Colonic mucosa (tissue), 4 donors: ENCODE data around the gene LHX3. TPM values are rescaled to one million over a fixed set of nuclear protein-coding genes. Genes with fewer than 3 reads are reported as not detected.

Source experiments
- DNase-seq: peaks from one replicate; pipeline ENCODE4 v3.0.0-alpha.2; 2020
- H3K27ac ChIP-seq: fragments of 200-600 bp; one replicate; pipeline ENCODE4 v1.8.0; 2021
- H3K27me3 ChIP-seq: fragments of 200-600 bp; one replicate; pipeline ENCODE4 v1.8.0; 2021
- H3K36me3 ChIP-seq: fragments of 200-600 bp; one replicate; pipeline ENCODE4 v1.8.0; 2021
- H3K4me1 ChIP-seq: fragments of 200-600 bp; one replicate; pipeline ENCODE4 v1.8.0; 2021; ENCODE audit warnings: mild to moderate bottlenecking
- H3K4me3 ChIP-seq: fragments of 200-600 bp; one replicate; pipeline ENCODE4 v1.8.0; 2021
- H3K9ac ChIP-seq, 2 donors: one replicate each; pipeline ENCODE4 v1.7.0; 2013; ENCODE audit warnings: control low read depth in 2 of 2, low read depth in 2 of 2, low read length in 2 of 2
- H3K9me3 ChIP-seq: fragments of 200-600 bp; one replicate; pipeline ENCODE4 v1.8.0; 2021
- intact Hi-C: fragments of 100-400 bp; cut with DNase I; formaldehyde crosslinking; loops from one replicate; pipeline ENCODE4 v1.14.1; 2022
- total RNA-seq, 2 donors: library from RNA; stranded (reverse); fragmentation: NEBNext Ultra II Directional in 1 of 2; extraction: Animal tissue kit (Norgen Biotek cat#: 25700) in 1 of 2; gene quantifications; one replicate each; pipeline ENCODE4 v1.2.1, GENCODE V29; 2021
- TF ChIP-seq, protein P1 (sequence below): fragments of 200-600 bp; IDR thresholded peaks from one replicate; pipeline ENCODE4 v1.8.0; 2022; ENCODE audit warnings: antibody characterized with exemption, mild to moderate bottlenecking
- donor health status: healthy.
- donor health status: DM: no; HTN: no; CAD: no.
- donor health status: DM: no; HTN: no; CAD: no.

Gene LHX3
- total RNA-seq, 2 donors from 2014 or later: not detected

DNA sequence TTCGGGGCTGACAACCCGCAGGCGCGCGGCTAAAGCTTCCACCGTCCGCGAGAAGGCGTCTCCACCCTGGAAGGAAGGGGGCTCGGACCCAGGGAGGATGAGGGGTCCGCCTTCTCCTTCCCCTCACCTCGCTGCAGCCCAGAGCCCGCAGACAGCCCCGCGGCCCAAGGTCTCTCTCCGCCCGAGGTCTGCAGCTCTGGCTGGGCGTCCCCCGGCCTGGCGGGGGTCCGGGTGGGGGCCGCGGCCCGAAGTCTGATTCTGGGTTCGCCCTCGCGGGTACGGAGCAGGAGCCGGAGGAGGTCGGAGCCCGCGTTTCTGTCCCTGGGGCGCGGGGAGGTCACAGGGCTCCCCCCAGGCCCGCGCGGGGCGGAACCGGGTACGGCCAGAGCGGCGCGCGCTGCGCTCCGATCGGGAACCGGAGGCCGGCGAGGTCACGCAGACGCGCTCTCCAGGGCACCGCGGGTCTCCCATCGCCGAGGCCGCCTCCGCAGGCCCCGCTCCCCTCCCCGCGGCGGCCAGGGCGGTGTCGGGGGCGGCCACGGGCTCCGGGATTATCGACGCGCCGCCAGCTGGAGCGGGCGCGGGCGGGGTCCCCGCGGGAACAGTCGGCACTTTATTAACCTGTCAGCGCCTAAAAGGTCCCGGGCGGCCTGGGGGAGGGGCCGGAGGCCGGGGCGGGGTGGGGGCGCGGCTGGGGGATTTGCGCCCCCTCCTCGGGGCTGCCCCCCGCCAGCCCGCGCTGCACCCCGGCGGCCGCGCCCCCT lies 11.6 kb downstream of the LHX3 start:
- Histone ChIP-seq H3K36me3 (no peaks in the 10 kb centered on the region), H3K27me3 (peaks cover 72% of the 10 kb centered on the region), H3K9me3 (no peaks in the 10 kb centered on the region), H3K27ac (no peak overlapping the region), H3K4me1 (no peaks in the 10 kb centered on the region), H3K4me3 (no peak overlapping the region), H3K9ac (no peak overlapping the region)
- intact Hi-C loops: no loop called here
- TF ChIP-seq, protein P1, sequence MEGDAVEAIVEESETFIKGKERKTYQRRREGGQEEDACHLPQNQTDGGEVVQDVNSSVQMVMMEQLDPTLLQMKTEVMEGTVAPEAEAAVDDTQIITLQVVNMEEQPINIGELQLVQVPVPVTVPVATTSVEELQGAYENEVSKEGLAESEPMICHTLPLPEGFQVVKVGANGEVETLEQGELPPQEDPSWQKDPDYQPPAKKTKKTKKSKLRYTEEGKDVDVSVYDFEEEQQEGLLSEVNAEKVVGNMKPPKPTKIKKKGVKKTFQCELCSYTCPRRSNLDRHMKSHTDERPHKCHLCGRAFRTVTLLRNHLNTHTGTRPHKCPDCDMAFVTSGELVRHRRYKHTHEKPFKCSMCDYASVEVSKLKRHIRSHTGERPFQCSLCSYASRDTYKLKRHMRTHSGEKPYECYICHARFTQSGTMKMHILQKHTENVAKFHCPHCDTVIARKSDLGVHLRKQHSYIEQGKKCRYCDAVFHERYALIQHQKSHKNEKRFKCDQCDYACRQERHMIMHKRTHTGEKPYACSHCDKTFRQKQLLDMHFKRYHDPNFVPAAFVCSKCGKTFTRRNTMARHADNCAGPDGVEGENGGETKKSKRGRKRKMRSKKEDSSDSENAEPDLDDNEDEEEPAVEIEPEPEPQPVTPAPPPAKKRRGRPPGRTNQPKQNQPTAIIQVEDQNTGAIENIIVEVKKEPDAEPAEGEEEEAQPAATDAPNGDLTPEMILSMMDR: no peak
- no peak for DNase-seq

GRCh38 chr9:136192289-136193126 lies 12.4 kb downstream of the LHX3 start:
- H3K9me3 ChIP-seq: no peaks in the 10 kb centered on the region
- peaks cover 64% of the 10 kb centered on the region for H3K27me3 ChIP-seq
- no peak overlapping the region for H3K4me3 ChIP-seq
- H3K9ac ChIP-seq: no peak overlapping the region
- no peak overlapping the region for H3K27ac ChIP-seq
- intact Hi-C loops: no loop called here
- no peaks in the 10 kb centered on the region for H3K4me1 ChIP-seq
- TF ChIP-seq, protein P1: no peak
- DNase-seq: no peak
- H3K36me3 ChIP-seq: no peaks in the 10 kb centered on the region

DNA sequence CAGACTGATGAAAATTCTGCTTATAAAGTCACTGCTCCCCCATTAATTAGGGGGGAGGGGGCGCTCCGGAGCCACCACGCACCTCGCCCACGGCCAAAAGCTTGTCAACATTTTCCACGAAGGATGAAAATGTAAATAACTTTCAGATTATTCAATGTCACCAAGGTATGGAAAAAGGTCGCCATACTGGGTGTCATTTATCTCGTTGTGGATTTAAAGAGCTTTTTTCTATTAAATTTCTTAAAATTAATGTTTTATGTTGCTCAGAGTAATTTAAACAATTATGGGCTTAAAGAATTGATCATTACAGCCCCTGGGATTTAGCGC lies 13.0 kb downstream of the LHX3 start:
- Histone ChIP-seq H3K27me3 (peaks cover 58% of the 10 kb centered on the region), H3K4me3 (no peak overlapping the region), H3K36me3 (no peaks in the 10 kb centered on the region), H3K27ac (no peak overlapping the region), H3K4me1 (no peaks in the 10 kb centered on the region), H3K9me3 (no peaks in the 10 kb centered on the region), H3K9ac (no peak overlapping the region)
- TF ChIP-seq, protein P1: no peak
- intact Hi-C loops: no loop called here
- DNase-seq: no peak

DNA sequence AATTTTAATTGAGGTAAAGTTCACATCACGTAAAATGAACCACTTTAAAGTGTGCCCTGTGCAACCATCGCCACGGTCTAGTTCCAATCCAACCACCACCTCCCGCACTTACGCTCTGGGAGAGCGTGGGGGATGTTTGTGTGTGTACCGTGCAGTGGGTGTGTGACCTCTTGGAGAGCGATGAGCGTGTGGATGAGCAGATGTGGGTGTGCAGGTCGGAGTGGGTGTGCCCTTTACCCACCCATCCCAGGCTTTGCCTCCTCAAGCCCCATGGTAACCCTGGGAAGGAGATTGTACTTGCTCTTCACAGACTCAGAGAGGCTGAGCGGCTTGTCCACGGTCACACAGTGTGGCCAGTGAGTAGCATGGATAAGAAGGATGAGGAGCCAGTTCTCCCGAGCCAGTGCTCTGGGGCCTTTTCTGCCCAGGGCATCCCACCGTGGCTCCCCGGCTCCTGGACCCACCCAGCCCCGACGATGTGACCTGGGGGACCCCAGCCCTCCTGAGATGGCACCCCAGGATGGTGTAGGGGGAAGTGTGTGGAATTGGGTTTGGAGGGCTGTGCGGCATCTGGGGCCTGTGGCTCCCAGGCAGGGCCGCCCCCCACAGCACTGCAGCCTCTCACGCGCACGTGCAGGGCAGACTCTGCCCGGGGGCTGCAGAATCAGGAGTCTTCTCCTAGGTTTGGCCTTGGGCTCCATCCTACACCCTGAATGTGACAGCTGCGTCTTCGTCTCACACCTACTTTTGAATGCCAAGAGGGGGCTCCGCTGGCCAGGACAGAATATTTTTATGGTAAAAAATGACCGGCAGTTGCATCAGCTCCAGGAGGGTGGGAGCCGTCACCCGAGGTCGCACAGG lies 13.6 kb downstream of the LHX3 start:
- no peak overlapping the region for H3K9ac ChIP-seq
- intact Hi-C loops: no loop called here
- H3K4me3 ChIP-seq: no peak overlapping the region
- DNase-seq: no peak
- H3K27ac ChIP-seq: no peak overlapping the region
- H3K4me1 ChIP-seq: no peaks in the 10 kb centered on the region
- no peaks in the 10 kb centered on the region for H3K36me3 ChIP-seq
- TF ChIP-seq, protein P1: no peak
- peaks cover 52% of the 10 kb centered on the region for H3K27me3 ChIP-seq
- H3K9me3 ChIP-seq: no peaks in the 10 kb centered on the region

DNA sequence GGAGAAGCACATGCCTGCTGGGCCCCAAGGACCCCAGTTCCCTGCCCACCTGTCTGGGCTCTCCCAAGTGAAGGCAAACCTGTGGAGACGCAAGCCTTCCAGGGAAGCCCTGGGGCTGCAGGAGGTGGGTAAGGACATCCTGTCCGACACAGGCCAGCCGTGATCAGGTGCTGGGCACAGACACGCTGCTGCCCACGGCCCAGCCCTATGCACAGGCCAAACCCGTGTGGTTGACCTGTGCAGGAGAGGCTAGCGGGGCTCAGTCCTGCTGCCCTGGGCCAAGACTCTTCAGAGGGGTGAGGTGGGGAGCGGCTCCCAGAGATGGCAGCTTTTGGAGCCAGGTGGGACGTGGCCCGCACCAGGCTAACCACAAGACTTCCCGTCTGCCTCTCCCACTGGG lies 14.3 kb downstream of the LHX3 start:
- H3K27me3 ChIP-seq: peaks cover 47% of the 10 kb centered on the region
- H3K4me1 ChIP-seq: no peaks in the 10 kb centered on the region
- intact Hi-C loops: no loop called here
- no peaks in the 10 kb centered on the region for H3K9me3 ChIP-seq
- no peak overlapping the region for H3K9ac ChIP-seq
- no peak overlapping the region for H3K27ac ChIP-seq
- no peak overlapping the region for H3K4me3 ChIP-seq
- no peaks in the 10 kb centered on the region for H3K36me3 ChIP-seq
- TF ChIP-seq, protein P1: no peak
- DNase-seq: no peak
